Smooth muscle cell of the brain vasculature (primary cell): ENCODE results near the gene CDK14.
A peak's percentile ranks its signal among the peaks of the same experiment; 100 is the strongest.
"Not testable (repeated sequence)": the region's sequence is repeated elsewhere in the genome, so short reads cannot be mapped to it uniquely, and the experiment has no call there.

Experiments used
- DNase-seq: peaks from one replicate; pipeline ENCODE4 v3.0.0-alpha.2; 2012; ENCODE audit warnings: low read depth, low spot score

Gene CDK14

DNA sequence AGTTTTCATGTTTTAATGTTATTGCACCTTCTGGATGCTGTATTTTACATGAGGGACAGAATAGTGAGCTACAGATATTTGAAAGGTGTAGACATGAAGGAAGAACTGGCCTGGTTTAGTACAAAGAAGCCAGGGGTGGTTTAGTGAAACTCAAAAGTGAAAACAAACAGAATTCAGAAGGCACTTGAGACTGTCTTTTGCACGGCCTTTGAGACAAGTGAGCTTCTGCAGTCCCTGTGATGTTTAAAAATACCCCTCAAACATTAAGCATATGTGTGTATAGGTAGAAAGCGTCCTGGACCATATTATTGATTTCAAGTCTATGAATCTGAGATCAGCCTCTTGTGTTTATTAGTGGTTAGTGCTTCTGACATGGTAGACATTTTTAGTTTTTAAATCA, 118.9 kb downstream of the CDK14 start:
- no peak for DNase-seq

DNA sequence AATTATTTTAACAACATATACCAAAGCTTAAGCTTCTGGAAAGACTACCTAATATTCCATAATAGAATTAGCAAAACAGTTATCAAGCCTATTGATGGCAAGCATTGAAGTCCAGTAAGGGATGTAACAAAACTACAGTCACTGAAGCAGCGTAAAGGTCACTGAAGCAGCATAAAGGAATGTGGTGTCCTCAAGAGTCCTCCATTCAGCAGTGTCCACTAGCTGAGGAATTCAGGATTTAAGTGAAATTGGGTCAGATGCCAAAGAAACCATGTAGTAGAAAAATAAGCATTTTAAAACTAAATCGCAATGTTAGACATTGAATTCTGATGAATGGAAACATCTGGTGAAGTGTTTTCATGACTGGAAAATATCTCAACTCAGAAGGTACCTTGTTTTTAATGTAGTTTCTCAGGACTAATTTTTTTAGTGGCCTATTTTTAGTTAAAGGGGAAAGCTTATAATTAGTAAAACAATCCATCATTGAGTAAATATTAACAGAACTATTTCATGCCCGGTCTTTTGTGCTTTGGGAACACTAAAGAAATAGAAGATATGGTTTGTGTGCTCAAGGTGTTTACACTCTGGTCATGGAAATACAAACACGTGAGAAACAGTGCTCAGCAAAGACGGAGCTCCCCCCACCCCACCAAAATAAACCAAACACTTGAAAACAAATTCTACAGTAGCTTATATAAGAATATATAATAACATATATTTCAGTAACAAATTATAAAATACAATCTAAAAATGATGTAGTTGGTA, 121.4 kb downstream of the CDK14 start:
- peak; percentile 40 for DNase-seq

DNA sequence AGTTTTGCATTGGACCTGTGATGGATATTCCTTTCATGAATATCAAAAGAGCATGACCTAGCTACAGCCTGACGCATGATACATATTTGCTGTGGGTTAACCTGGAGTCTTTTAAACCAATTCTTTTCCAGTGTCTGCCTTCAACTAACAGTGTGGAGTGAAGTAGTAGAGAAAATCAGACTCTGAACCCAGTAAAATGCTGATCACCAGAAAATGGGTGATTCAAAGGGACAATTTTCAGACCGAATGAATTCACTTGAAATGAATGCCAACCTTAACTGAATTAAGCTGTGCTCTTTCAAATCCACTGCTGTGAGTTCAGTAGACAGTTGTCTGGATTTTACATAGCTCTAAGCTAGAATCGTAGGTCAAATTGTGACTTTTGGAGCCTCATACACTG, 123.0 kb downstream of the CDK14 start:
- DNase-seq: no peak

DNA sequence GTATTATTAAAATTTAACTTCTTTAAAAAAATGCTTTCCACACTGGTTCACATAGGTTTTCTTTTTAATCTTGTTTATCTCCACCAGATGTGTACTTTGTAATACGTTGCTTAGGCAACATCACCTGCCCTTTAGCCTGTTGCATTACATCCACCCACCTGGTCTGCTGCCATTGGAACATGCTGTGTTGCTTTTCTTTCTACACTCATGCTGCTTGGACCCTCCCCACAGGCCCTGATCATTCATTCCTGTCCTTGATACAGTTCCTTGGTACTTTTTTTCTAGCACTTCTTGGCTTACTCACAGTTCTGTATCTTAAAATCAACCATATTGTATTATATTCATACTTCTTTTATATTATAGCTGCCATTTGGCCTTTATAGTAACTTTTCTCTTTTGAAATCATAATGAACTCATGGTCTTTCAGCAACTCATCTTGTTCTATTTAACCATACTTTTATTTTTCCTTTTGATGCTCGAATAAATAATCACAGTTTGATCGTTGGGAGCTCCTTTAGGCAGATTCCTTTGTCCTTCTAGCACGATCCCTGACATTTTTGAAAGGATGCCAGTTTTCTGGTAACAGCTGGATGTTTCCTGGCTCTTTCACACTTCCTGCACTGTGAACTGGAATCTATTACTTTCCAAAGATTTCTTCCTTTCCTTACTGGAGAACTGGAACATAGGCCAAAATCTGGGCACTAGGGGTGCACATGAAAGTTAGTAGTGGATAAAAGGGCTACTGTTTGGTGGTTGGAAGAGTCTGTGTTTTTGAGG, 125.1 kb downstream of the CDK14 start:
- peak; percentile 72 for DNase-seq

DNA sequence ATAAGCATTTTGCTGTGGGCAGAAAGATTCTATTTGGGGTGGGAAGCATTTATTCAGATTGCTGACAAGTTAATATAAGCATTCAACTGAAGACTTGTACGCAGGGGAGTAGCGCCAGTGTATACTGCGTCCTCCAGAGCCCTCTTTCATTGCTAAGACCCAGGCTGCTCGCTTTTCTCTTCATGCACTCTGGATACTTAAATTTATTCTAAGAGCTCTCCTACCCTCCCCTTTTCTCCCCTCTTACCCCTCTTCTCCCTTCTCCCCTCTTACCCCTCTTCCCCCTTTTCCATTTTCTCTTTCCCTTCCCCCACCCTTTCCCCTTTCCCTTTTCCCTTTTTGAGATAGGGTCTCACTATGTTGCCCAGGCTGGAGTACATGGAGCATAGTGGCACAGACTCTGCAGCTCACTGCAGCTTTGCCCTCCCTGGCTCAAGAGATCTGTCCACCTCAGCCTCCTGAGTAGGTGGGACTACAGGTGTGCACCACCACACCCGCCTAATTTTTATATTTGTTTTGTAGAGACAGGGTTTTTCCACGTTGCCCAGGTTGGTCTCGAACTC, 125.8 kb downstream of the CDK14 start:
- no peak for DNase-seq

DNA sequence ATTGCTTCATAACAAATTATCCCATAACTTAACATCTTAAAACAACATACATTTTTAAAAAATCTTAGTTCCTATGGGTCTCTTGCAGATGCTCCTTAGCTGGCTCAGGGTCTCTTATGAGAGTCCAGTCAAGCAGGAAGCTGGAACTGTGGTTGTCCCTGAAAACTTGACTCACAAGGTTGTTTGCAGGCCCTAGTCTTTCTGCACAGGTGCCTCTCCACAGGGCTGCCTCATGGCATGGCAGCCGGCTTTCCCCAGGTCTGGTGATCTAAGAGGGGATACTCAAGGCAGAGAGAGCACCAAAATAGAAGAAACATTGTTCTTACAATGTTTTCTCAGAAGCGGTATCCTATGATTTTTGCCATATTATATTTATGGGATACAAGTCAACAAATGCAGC, 127.1 kb downstream of the CDK14 start:
- DNase-seq: no peak

DNA sequence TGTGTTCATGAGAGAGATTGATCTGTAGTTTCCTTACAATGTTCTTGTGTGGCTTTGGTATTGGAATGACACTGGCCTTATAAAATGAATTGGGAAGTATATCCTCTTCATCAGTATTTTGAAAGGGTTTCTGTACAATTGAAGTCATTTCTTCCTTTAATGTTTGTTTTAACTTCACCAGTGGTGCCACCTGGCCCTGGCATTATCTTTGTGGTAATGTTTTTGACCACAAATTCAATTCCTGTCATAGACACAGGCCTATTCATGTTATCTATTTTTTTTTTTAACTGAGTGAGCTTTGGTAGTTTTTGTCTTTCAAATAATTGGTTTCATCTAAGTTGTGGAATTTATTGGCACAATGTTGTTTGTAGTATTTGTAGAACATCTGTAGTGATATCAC, 127.7 kb downstream of the CDK14 start:
- DNase-seq: no peak

DNA sequence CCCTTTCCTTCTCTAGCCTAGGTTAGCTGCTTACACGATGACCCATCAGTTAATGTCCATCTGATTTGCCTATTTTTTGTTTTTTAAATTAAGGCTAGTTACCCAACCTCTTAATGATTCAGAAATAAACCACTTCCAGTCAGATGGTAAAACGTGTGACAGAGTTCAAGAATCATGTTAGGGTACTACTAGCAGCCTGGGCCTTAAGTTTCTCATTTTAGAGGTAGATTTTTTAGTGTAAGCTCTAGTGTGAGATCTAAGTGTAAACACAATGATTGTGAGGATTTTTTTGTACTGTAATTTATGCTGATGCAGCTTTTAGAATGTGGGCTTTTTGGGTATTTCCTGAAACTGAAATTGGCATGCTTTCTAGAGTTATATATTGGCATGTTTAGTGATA, 130.0 kb downstream of the CDK14 start:
- DNase-seq: no peak

DNA sequence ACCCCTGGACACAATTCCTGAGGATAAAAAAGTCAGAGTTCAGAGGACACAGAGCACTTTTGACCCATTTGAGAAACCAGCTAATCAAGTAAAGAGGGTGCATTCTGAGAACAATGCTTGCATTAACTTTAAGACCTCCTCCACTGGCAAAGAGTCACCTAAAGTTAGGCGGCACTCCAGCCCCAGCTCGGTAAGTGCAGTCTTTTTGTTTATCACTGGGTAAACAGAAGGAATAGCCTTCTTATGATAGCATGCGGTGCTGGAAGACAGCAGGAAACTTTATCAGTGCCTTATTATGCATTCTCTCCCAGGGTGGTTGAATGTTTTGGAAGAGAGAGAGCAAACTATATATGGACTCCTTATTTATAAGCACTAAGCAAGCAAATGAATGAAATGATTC, 130.5 kb downstream of the CDK14 start:
- DNase-seq: no peak

DNA sequence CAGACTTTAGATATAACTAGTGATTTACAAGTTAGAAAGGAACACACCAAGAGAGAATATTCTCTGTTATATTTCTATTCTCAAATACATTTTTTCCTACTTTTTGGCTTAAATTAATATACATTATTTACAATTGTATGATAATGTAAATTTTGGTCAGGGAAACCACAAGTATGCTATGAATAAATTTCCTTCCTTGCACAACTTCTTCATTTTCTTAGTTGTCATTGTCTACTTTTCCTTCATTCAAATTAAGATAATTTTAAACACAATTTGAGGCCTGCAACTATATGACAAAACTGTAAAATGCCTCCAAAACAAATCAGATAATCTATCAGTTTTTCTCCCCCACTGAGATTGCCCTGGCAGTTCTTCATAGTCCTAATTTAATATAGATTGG, 131.3 kb downstream of the CDK14 start:
- DNase-seq: no peak

DNA sequence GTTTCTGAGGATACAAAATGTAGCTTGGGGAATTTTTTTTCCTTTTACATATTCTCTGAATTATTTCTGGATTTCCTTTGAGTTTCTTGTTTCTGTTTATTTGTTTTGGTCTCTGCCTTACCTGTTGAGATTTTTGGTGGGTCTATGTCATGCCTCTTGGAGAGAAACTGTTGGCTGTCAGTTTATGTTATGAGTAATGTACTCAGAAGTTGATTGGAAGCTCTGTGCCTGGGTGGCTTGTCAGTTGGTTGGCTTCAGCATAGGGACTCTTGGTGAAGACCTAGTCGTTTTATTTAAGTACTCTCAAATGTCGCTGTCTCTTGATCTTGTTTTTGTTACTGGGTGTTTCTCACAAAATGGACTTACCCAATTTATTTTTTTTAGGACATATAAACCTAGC, 132.4 kb downstream of the CDK14 start:
- DNase-seq: no peak

DNA sequence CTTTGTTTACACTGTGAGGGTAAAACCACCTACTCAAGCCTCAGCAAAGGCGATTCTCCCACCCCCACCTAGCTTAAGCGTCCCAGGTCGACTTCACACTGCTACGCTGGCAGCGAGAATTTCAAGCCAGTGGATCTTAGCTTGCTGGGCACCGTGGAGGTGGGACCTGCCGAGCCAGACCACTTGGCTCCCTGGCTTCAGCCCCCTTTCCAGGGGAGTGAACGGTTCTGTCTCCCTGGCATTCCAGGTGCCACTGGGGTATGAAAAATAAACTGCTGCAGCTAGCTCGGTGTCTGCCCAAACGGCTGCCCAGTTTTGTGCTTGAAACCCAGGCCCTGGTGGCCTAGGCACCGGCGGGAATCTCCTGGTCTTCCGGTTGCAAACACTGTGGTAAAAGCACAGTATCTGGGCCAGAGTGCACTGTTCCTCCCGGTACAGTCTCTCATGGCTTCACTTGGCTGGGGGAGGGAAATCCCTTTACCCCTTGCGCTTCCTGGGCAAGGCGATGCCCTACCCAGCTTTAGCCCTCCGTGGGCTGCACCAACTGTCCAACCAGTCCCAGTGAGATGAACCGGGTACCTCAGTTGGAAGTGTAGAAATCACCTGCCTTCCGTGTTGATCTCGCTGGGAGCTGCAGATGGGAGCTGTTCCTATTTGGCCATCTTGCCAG, 139.6 kb downstream of the CDK14 start:
- not testable (repeated sequence) for DNase-seq

DNA sequence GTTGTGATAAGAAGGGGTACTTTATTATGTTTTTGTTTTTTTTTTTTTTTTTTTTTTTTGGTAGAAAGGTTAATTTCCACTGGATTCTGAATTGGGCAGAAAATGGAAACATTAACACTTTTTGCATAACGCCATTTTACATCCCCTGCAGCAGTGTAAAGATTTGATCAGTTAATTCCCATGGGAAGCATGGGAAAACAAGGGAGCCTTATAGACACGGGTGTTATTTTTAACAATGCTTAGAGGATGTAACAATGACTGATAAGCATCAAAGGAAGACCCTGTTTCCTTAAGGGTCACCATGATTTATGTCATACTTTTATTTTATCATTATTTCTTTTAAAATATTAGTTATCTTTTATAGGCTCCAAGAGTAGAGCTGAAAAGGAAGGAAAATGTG, 140.2 kb downstream of the CDK14 start:
- DNase-seq: no peak

DNA sequence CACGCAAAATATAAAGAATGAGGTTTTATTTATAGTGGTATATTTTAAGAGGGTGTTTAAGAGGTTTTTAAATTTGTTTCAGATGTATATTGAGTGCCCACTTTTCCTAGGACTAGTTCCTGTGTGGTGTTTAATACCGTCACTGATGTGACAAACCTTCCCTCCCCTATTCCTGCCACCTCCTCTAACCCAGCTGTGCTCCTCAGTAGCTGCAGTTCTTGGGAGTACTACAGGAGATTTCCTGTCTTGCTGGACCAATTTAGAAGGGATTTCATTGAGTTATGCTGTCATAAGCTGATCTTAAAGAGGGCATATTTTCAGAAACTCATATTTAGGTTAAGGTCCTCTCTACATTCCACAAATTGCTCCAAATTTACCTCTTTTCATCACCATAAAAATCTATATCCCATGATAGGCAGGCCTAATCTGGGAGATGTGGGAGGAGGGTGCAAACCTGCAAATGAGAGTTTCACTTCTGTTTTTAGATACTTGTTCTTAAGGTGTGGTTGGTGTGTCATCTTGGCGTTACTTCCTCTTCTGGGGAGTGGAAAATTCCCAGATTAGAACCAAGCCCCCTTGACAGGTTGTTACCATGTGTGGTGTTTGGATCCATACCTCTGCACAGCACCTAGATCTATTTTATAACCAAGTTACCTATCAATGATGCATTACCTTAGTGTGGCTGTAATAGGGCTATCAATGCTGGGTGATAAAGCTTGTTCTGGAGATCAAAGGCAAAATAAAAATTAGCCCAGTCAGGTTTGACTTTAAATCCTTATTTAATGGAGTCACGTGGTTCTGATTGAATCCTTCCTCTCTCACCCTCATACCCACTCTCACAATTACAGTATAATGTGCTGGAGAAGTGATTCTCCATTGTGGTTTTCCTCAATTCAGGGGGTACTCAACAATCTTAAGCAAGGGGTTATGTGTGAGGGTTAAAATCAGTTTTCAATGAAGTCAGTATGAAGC, 141.1 kb downstream of the CDK14 start:
- DNase-seq: no peak

DNA sequence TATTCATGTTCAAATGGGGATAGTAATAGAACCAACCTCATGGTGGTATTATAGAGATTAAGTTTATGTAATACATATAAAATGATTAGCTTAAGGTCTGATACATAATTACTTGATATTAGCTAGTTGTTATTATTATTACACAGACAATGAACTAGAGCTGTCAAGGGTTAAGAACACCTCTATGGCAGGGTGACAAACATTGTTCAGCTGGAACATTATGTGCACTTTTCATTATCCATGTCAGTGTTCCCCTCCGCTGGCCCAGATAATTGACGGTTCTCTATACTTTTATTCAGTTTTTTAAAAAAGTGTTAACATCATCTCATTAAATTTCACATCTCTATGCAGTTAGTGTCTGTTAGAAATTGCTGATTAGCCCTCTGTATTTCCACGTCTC, 142.1 kb downstream of the CDK14 start:
- no peak for DNase-seq

DNA sequence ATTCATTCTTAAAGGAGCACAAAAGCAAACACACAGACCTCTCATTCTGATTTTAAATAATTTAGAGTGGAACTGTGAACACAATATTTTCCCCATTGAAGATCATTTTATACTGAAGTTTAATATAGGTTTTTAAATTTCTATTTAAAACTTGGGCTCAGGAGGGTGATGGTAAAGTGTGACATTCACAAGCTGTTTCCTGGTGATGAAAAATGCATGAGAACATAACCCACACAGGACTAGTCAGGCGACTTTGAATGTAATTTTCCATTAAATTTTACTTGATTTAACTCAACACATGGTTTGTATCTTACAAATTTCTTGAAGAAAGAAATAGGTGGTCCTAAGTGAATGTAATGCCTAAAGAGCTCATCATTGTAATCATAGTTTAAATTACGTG, 143.6 kb downstream of the CDK14 start:
- DNase-seq: no peak

DNA sequence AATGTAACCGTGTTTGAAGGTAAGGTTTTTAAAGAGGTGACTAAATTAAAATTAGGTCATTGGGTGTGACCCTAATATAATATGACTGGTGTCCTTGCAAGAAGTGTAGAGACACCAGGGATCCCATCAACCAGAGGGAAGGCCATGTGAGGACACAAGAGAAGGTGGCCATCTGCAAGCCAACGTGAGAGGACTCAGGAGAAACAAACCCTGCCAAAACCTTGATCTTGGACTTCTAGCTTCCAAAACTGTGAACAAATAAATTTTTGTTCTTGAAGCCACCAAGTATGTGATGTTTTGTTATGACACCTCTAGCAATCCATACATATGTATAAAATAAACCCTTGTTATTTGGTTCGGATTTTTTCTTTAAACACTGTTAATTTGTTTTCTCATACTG, 144.3 kb downstream of the CDK14 start:
- no peak for DNase-seq

DNA sequence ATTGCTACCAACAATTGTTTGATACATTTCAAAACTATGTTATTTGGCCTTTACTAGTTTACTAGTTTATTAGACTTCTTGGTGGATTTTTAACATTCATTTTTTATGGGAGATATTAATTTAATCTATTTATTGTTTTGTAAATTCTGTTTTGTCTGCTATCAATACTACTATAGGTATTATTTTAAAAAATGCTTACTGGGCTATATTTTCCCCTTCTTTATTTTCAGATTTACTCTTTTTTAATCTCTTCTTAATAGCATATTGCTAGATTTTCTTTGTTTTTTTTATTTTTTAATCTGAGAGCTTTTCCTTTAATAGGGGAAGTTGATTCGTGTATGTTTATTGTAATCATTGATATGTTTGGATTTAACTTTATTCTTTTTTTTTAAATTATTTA, 147.5 kb downstream of the CDK14 start:
- no peak for DNase-seq

DNA sequence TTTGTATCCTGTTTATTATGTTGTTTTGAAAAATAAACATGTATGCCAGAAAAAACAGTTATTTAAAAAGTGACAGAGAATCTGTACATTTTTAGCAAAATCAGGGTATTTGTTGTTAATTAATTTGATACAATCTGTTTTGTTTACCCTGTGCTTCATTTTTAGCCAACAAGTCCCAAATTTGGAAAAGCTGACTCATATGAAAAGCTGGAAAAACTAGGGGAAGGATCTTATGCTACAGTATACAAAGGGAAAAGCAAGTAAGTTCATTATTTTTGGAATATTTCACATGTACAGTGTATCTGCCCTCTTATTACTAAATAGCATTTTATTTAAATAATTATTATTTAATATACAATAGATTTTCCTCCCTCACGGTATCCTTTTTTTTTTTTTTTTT, 151.4 kb downstream of the CDK14 start:
- DNase-seq: no peak

DNA sequence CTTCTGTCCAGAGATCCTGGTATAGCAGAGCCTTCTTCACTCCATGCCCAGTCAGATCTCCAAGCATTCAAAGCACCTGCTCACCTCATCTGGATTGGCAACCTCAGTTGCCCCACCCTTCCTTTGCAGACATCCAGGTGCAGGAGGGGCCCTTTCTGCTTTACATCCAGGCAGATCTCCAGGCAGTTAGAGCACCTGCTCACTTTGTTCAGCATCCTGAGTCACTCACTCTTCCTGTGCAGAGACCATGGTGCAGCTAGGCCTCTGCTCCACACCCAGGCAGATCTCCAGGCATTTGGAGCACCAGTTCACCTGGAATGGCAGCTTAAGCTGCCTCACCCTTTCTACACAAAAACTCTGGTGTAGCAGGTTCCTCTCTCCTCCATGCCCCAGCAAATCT, 153.1 kb downstream of the CDK14 start:
- no peak for DNase-seq

DNA sequence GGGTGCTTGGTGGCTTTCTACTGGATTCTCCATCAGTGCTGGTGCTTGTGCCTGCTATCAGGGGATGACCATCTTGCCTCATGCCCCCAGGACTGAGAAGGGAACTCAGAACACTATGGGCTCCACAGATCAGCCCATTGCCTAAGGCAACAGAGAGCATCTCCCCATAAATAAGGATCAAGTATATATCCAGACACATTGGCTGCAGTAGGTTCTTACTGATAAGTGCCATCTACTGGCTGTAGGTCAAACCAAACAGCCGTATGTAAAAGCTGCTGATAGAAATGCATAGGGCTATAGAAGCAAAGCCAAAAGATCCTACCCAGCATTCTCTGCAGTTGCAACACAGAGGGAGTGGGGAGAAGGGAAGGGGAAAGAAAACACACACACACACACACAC, 153.7 kb downstream of the CDK14 start:
- no peak for DNase-seq
